Stimulated activated CD8-positive, alpha-beta memory T cell treated with anti-CD3 and anti-CD28 coated beads, Interleukin-2, amount 100 ng/mL, for 48 hours (primary cell): ENCODE results near the gene LSP1.

Experiments used
- DNase-seq, 2 donors: peaks; one replicate each; pipeline ENCODE4 v3.0.0-alpha.2; 2020; ENCODE audit warnings: low read depth in 2 of 2

The LSP1 gene

DNA sequence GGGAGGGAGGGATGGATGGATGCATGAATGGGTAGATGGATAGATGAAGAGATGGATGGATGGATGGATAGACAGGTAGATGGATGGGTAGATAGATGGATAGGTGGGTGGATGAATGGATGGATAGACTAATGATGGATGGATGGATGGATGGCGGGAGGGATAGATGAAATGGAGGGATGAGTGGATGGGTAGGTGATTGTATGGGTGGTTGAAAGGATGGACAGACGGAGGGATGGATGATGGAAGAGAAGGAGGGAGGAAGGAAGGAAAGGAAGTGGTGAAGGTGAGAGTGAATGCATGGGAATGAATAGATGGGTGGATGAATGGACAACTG, 62.9 kb downstream of the LSP1 start:
- no peak for DNase-seq

GRCh38 chr11:1916132-1916985, 63.5 kb downstream of the LSP1 start:
- peak in 1 of 2 donors; percentile 13 for DNase-seq

GRCh38 chr11:1916986-1917522, 64.2 kb downstream of the LSP1 start:
- no peak for DNase-seq

DNA sequence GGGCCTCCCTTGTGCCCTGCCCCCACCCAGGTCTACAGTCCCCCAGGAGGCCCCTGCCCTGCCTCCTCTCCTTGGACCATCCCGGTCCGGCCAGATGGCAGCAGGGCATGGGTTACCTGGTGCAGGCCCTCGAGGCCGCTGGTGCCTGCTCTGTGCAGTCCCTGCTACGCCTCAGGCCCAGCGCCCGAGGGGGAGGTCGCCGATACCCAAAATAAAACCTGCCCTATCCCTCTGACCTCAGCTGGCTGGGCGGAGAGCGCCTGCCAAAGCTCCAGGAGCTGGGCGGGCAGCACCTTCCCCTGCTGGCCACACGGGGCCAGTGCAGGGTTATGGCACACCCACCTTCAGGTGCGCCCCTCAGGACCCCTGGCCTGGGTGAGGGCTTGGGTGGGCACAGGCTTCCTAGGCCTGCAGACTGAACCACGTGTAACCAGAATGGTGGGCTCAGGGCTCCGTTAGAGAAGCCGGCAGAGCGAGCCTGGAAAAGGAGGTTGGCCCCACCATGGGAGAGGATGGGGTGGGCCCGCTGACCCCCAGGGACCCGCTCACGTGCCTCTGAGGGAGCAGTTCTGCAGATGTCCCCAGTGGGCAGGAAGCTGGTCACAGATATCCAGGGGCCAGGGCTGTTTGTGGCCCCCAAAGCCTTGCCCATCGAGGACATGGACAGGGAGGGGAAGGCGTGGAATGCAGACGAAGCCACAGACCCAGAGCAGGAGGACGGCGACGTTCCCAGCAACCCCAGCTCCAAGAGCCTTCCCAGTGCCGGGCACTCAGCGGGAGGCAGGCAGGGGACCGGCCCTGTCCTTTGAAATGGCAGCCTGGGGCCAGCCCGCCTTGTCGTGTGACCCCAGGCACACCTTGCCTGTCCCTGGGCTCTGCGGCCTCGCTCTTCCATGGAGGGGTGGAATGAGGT, 64.9 kb downstream of the LSP1 start:
- DNase-seq, result no peak

DNA sequence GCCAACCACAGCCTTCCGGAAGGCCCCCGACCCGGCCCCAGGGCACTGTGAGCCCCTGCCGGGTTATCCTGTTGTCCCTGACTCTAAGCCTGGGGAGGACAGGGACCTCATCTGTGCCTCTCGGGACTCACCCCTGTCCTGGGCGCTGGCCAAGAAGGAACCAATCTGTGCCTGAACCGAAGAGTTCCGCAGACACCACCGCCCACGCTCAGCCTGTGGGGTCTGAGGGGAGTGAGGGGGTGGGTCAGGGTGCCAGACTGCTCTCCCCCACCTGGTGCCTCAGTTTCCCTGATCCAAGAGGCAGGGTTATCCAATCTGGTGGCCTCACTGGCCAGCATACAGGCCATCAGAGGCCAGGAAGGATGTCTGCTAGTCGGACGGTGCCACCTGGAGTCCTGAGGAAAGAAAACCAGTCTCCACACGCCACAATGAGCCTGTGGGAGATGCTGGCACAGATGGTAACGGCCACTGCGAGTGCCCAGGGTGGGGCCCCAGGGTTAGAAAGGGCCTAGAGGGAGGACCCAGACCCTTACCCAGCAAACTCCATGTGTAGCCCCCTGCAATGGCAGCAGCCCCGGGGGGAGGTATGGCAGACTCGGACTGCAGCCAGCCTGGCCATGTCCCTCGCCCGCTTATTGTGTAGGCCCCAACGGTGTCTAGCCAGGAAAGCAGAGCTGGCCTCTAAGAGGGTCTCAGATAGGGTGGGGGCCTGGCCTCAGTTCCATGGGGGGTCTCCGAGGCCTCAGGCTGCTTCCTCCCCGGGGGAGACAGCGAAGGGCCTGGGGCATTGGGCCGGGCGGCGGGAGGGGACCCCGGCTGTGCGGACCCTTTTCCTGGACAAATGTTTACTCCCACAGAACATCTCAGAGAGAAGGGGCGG, 65.8 kb downstream of the LSP1 start:
- DNase-seq, result no peak

GRCh38 chr11:1919391-1920127, 66.7 kb downstream of the LSP1 start, which contains the start of gene TNNT3:
Gene TNNT3 (plus strand): TSS chr11:1919703. CDS start chr11:1922875, 3,172 bp downstream.
- DNase-seq, result no peak

GRCh38 chr11:1920128-1920908, 67.4 kb downstream of the LSP1 start:
- DNase-seq, result no peak

- DNase-seq, result no peak
These were observed 68.2 kb downstream of the LSP1 start for GRCh38 chr11:1920909-1921573.

DNA sequence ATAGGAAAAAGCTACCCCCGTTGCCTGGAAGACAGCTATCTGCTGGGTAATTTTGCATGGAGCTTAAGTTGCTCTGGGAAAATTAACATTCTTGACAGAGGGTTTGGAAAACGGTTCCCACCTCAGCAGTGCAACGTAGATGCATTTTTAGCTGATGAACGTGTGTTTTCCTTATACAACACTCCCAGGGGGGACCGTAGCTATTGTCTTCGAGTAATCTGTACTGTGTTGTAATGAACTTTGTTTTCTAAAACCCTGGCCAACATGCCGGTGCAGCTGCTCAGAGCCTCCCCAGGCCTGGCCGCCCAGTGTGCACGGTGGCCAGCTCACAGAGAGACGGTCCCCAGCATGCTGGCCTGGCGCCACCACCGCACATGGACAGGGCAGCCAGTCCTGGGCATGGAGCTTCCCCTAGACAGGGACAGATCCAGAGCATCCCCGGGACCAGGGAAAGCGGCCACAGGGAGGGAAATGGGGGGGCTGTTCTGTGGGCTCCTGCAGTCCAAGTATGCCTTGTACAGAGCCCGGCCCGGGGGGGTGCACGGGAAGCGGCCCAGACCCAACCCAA, 68.8 kb downstream of the LSP1 start:
- DNase-seq, result no peak

DNA sequence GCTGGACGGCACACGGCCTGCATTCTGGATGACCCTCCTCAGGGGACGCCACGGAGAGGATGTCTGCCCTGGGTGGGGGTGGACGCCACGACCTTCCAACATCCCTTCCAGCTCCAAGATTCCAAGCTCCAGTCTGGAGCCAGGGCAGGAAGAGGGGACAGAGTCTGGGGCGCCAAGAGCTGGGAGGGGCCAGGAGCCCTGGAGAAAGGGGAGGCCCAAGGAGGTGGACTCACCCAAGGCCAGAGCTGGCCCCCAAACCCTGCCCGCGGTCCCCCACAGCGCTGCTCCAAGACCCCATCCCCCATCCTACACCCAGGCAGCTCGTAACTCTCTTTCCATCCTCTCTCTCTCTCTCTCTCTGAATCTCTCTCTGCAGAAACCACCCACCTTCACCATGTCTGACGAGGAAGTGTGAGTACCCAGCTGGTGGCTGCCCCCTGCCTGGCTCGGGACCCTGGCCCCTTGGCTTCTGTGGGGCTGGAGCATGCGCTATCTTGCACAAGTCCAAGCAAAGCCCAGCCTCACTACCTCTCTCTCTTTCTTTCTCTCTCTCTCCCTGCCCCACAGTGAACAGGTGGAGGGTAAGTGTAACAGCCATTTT, 69.7 kb downstream of the LSP1 start:
- no peak for DNase-seq

- DNase-seq, result no peak
These were observed 70.5 kb downstream of the LSP1 start for GRCh38 chr11:1923201-1923956.

- no peak for DNase-seq
These were observed 71.3 kb downstream of the LSP1 start for GRCh38 chr11:1924181-1924580.

DNA sequence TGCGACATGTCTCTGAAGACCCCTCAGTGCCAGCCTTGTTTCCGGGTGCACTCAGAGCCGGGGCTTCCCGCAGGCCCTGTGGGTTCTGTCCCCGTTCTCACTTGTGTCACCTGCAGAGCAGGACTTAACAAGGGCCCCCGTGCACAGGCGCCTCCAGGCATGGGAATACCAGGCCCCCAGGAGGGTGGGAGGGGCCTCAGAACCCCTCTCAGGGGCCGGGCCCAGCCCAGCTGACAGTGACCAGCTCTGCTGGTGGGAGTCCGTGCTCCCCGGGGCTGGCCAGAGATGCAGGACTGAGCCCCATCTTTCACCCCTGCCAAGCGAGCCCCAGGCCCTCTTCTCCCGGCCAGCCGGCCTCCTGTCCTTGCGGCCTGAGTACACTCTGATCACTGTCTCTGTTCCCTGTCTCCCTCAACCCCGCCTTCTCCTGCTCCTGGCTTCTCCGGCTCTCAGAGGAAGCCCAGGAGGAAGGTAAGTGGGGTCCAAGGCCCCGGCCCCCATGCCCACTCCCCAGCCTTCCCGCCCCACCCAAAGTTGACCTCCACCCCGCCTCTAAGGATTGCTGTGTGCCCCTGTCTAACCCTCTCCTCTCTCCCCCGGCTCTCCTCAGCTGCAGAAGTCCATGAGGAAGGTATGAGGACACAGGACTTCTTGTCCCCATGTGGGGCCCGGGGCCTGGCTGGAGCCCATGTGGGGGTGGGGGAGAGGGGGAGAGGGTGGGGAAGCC, 71.9 kb downstream of the LSP1 start:
- no peak for DNase-seq

DNA sequence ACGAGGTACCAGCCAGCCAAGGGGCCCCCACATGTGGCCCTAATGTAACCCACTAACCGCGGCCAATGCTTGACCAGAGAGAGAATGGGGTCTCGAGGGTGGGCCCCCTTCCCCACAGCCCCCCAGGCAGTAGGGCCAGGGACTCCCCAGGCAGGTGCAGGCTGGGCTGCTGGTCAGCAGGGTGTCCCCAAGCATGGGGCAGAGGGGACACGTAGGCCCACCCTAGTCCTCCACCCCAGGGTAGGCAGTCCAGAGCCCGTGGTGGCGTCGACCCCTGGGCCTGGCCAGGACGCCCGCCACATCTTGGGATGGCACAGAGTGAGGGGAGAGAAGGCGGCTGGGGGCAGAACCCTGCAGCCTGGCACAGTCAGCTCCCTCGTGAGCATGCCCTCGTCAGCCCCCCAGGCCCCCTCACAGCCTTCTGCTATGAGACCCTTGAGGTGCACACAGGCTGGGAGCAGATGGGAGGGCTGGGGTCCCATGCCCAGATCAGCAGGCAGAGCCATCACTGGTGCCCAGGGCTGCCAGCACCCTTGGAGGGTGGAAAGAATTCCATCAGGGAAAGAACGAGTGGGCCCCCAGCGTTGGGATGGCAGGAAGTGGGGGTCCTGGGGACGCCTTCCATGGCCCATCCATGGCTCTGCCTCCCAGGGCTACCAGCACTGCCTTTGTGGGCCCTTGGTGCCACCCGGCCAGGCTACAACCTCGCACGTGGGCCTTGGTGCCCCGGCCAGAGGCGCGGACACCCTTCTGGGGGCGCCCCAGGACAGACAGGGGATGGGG, 72.7 kb downstream of the LSP1 start:
- DNase-seq, result no peak

- DNase-seq, result no peak
These were observed 73.5 kb downstream of the LSP1 start for GRCh38 chr11:1926156-1927025.
